HG03558 (cell line): ENCODE measurements around the gene CGB5.

Experiments
- ATAC-seq: cut with Tn5 transposase; IDR thresholded peaks from one replicate; pipeline ENCODE4 v1.9.1; 2021; ENCODE audit warnings: moderate number of reproducible peaks; ENCODE audit not compliant: unreplicated experiment; ENCODE audit errors: extremely low read depth

Gene CGB5

GRCh38 chr19:49085020-49085867, 41.6 kb downstream of the CGB5 start, which contains the start of gene SNRNP70:
SNRNP70 (plus strand) TSS chr19:49085451; CDS start chr19:49086415, 964 bp downstream.
- peak; percentile 78 for ATAC-seq

GRCh38 chr19:49085868-49086232, 42.2 kb downstream of the CGB5 start:
- no peak for ATAC-seq

GRCh38 chr19:49086296-49086695, 42.6 kb downstream of the CGB5 start:
- ATAC-seq: no peak

- ATAC-seq: no peak
Observed at GRCh38 chr19:49091391-49092038, 47.9 kb downstream of the CGB5 start.

GRCh38 chr19:49092686-49093085, 49.0 kb downstream of the CGB5 start:
- no peak for ATAC-seq
